ENCODE measurements around the gene LHFPL5.

LHFPL5 gene

DNA sequence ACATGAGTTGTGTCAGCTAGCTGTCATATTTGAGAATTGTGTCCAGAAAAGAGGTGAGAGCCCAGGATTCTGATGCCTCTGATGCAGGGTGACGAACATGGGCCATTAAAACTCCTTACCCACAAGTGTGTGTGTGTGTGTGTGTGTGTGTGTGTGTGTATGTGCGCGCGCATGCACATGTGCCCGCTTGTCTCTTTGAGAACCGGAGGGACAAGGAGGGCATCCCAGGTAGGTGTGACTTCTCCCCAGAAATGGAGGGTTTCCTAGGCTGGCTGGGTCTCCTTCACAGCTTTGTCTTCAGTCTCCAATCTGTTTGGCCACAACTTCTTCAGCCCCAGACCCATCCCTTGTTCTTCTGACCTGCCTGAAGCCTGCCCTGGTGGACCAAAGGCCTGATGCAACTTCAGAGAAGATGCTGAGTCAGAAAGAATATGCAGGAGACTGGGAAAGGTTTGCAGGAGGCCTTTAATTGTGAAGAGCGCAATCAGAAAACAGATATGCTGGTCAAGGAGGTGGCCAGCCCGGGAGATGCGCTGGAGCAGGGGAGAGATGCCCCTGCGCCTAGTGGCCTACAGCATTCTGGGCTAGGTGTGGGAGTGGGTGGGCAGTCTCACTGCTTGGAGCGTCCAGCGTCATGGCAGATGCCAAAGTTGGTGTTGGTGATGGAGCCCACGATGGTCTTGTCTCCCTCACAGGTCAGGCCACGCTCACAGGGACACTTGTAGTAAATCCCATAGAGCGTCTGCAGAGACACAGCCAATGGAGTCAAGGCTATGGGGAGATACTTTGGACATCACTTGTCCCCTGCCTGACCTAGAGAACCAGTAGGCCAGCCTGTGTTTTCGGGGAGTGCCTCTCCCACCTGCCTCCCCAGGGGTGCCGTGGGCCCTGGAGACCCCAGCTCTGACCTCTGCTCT lies 10.4 kb upstream of the LHFPL5 start:
- DNase-seq (ENCODE audit: low read depth in 2 of 2) = no peak

- DNase-seq (ENCODE audit: low read depth in 2 of 2) = no peak
Observed at GRCh38 chr6:35795453-35796071, 9.6 kb upstream of the LHFPL5 start.

DNA sequence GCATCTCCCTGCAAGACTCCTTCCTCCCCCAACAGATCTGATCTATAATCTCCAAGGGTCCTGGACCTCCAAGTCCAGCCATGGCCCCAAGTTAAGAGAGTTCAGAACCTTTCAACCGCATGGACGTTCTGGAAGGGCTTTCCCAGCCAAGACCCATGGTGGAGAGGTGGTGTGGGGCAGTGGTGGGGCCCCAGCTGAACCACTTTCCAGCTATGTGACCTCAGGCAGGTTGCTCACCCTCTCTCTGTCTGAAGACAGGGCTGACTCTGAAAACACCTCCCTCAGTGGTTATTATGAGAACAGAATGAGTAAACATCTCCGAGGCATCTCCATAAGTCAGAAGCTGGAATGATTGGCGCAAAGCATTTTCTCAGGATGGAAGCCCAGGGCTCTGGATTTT lies 8.9 kb upstream of the LHFPL5 start:
- no peak for DNase-seq (ENCODE audit: low read depth in 2 of 2)

DNA sequence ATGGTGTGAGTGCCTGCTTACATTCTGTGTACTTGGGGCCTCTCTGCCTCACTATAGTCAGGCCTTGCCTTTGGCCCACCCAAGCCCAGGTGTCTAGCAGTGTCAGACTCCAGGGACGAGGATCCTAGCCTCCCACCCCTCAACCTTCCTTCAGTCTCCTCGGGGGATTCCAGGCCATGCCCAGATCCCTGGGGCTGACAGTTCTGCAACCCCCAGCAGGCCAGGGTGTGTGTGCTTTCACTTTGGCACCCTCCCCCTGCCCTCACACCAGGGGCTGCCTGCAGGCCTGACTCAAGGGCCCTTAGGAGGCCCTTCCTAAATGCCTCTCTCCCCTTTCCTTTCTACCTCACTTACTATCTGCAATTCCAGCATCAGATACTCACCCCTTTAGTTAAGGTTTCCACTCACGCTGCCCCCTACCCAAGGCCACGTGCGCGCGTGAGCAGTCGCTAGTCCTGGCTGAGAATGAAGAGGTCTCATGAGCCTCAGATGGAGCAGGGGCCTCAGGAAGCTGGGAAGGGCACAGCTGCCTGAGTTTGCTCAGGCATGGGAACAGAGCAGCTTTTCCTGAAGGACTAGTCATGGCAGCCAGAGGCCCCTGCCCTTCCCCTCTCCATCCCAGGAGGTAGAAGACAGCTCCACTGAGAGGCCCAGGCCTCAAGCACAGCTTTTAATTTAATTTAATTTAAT lies 7.2 kb upstream of the LHFPL5 start:
- no peak for DNase-seq (ENCODE audit: low read depth in 2 of 2)

DNA sequence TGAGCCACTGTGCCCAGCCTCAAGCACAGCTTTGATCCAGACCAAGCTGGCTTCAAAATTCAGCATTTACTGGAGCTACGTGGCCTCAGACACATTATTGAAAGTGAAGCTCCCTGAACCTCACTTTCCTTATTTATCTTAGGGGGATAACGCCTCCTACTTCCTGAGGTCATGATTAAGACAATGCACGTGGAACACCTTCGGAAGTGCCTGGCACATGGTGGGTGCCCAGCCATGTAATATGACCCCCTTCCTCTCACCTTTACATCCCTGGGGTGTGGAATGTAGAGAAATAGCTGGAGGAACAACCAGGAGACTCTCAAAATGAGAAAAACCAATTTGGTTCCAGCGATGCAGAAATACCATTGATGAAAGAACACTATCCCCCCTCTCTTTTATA lies 6.4 kb upstream of the LHFPL5 start:
- no peak for DNase-seq (ENCODE audit: low read depth in 2 of 2)

GRCh38 chr6:35801148-35801547 lies 4.0 kb upstream of the LHFPL5 start:
- DNase-seq (ENCODE audit: low read depth in 2 of 2) = no peak

DNA sequence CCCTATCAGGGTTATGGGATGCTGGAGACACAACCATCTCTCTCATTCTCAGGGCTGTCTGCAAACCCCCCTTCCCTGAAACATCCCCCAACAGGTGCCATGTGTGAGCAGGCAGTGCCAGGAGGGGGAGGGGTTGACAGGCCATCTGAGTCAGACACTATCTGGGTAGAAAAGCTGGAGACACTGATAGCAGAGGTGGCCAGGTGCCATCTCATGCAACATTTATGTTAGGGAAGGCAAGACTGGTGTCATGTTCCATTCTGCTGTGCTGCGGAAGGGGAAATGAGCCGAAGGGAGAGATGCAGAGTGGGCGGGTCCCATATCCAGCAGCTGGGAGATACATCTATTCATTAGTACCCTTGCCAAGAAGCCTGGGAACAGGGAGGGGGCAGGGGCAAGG lies 3.5 kb downstream of the LHFPL5 start:
- DNase-seq (ENCODE audit: low read depth in 2 of 2) = no peak

DNA sequence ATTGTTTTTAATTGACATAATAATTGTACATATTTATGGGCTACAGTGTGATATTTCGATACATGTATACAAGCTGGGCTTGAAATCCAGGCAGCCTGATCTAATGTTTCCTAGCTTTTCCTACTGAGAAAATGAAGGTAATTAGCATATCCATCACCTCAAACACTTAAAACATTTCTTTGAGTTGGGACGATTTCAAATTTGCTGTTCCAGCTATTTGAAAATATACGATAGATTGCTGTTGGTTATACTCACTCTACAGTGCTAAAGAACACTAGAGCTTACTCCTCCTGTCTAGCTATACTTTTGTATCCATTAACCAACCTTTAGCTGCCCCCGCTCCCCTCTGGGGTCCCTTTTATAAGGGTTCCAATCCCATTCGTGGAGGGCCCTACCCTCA lies 4.7 kb downstream of the LHFPL5 start:
- DNase-seq (ENCODE audit: low read depth in 2 of 2) = no peak

DNA sequence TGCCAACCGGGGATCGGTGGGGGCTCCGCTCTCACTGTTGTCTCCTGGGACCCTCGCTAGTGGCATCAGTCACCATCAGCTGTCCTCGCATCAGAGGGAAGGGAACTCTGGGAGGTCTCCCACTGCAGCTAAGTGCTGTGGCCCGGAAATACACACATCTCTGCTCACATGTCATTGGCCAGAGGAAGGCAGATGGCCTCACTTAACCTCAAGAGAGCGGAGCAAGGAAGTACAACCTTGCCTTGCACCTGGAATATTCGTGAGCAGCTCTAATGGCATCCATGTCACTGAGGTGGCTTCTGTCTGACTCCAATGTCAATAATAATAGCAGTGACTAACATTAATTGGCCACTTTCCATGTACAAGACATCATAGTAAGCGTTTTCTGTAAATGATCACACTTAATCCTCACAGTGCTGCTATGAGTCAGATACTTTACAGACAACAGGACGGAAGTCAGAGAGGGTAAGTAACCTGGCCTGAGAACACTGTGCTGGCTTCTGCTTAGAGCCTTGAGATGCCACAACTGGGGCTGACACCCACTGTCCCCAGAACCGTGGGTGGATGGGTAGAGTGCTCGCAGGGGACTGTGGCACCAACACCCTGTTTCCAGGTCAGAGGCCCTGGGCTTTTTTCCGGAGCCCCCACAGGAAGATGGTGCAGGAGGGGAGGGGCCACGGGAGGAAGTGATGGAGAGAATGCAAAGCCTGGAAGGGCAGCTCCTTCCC lies 6.0 kb downstream of the LHFPL5 start:
- DNase-seq (ENCODE audit: low read depth in 2 of 2) = no peak

- no peak for DNase-seq (ENCODE audit: low read depth in 2 of 2)
Observed at GRCh38 chr6:35811699-35811995, 6.5 kb downstream of the LHFPL5 start.

DNA sequence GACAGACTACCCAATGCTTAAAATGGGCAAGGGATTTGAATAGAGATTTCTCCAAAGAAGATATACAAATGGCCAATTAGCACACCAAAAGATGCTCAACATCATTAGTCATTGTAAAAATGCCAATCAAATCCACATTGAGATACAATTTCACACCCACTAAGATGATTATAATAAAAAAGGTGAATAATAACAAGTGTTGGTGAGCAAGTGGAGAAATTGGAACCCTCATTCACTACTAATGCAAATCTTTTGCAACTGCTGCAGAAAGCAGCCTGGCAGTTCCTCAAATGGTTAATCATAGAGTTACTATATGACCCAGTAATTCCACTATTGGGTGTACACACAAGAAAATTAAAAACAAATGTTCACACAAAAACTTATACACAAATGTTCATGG lies 12.4 kb downstream of the LHFPL5 start:
- DNase-seq (ENCODE audit: low read depth in 2 of 2) = no peak

DNA sequence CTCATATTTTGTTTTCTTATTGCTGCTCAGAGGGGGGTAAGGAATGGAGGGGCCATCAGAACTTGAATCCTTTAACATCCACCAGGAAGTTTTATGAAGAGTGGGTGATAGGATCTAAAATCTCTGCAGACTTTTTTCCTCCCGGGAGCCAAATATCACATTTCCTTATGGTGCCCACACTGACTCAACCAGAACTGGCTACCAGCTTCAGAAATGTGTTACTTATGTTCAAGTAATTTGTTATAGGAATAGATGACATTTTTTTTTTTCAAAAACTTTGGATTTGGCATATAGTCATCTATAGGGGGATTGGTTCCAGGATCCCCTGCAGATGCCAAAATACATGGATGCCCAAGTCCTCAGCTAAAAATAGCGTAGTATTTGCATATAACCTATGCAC lies 18.4 kb downstream of the LHFPL5 start:
- DNase-seq (ENCODE audit: low read depth in 2 of 2) = no peak

GRCh38 chr6:35824552-35825192 lies 19.5 kb downstream of the LHFPL5 start:
- no peak for DNase-seq (ENCODE audit: low read depth in 2 of 2)

DNA sequence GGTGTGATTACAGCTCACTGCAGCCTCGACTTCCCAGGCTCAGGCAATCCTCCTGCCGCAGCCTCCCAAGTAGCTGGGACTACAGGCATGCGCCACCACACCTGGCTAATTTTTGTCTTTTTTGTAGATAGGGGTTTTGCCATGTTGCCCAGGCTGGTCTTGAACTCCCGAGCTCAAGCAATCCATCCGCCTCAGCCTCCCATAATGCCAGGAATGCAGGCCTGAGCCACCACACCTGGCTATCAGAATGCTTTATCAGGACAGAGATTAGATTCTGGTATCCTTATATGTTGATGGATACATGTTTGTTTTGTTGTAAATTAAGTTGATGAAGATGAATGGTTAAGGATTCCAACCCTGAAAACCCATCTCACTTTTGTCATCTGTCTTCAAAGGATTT lies 24.2 kb downstream of the LHFPL5 start:
- DNase-seq (ENCODE audit: low read depth in 2 of 2) = no peak

GRCh38 chr6:35831257-35832007 lies 26.3 kb downstream of the LHFPL5 start:
- no peak for DNase-seq (ENCODE audit: low read depth in 2 of 2)

- no peak for DNase-seq (ENCODE audit: low read depth in 2 of 2)
Observed at GRCh38 chr6:35833536-35833935, 28.4 kb downstream of the LHFPL5 start.

DNA sequence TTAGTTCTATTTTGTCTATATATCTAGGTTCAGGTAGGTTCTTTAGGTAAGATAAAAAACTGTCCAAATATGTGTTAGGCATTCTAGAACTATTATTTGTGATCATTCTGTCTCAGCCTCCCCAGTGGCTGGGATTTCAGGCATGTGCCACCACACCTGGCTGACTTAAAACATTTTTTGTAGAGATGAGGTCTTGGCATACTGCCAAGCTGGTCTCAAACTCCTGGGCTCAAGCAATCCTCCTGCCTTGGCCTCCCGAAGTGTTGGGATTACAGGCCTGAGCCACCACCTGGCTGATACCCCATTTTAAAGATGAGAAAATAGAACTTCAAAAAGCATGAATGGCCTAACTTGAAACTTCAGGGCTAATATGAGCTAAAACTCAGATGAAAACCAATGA lies 33.9 kb downstream of the LHFPL5 start:
- no peak for DNase-seq (ENCODE audit: low read depth in 2 of 2)

GRCh38 chr6:35842381-35842780 lies 37.2 kb downstream of the LHFPL5 start:
- no peak for DNase-seq (ENCODE audit: low read depth in 2 of 2)

GRCh38 chr6:35844290-35844689 lies 39.1 kb downstream of the LHFPL5 start:
- DNase-seq (ENCODE audit: low read depth in 2 of 2) = no peak

GRCh38 chr6:35850208-35850607 lies 45.1 kb downstream of the LHFPL5 start:
- DNase-seq (ENCODE audit: low read depth in 2 of 2) = no peak

DNA sequence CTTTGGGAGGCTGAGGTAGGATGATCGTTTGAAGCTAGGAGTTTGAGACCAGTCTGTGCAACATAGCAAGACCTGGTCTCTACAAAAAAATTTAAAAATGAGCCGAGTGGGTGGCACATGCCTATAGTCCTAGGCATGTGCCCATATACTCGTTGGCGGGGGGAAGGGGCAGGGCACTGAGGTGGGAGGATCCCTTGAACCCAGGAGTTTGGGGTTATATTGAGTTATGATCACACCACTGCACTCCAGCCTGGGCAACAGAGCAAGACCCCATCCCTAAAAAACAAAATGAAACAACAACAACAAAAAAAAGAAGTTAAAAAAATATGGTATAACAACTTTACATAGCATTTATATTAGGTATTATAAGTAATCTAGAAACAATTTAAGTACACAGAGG lies 47.8 kb downstream of the LHFPL5 start:
- no peak for DNase-seq (ENCODE audit: low read depth in 2 of 2)
